IPS DF 4.7 (cell line): Measurements from ENCODE around the gene USP2.

Source experiments
- DNase-seq: peaks from one replicate; pipeline ENCODE4 v3.0.0-alpha.2; 2013; ENCODE audit warnings: low spot score; ENCODE audit errors: extremely low read depth

Gene USP2

DNA sequence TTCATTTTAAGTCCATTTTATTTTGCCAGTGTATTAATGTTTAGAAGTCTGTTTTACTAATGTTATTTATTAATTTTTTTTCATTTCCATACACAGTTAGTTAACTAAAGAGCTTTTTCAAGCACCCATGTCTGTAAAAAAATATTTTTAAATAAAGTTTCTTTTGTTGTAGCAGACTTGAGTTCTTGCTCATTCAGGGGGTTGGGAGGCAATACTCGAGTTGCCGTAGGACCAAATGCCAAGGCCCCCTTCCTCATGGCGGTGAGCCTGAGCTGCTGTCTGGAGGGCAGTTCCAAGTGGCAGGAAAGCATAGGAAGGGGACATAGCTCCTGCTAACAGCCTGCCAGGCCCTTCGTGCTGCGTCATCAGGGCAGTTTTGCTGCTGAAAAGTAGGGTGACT is 73.5 kb downstream of the USP2 start:
- no peak for DNase-seq

GRCh38 chr11:119307219-119307618 is 74.3 kb downstream of the USP2 start:
- DNase-seq: no peak

GRCh38 chr11:119306373-119306890 is 75.1 kb downstream of the USP2 start:
- DNase-seq: no peak

GRCh38 chr11:119305556-119306372 is 75.7 kb downstream of the USP2 start:
- DNase-seq: no peak
